Neural cell (in vitro differentiated cells): Measurements from ENCODE around the gene CATSPERD. TPM values are rescaled to one million over a fixed set of nuclear protein-coding genes. Genes with fewer than 3 reads are reported as not detected.

Experiments used
- H2AFZ ChIP-seq: fragments of 200-600, 300-800 bp; sonication (generic), shearing (Covaris generic); 2 replicates; pipeline ENCODE4 v1.6.0; 2014; ENCODE audit warnings: low read depth, mild to moderate bottlenecking, antibody characterized with exemption, low read length, moderate library complexity
- H3F3A ChIP-seq: fragments of 200-600 bp; shearing (Covaris generic); 2 replicates; pipeline ENCODE4 v1.6.1; 2016; ENCODE audit warnings: mild to moderate bottlenecking, moderate library complexity, mixed read lengths, antibody characterized with exemption, low read length; ENCODE audit not compliant: insufficient read depth, poor library complexity, severe bottlenecking
- H3K27ac ChIP-seq: fragments of 200-600, 300-800 bp; sonication (generic), shearing (Covaris generic); 2 replicates; pipeline ENCODE4 v1.5.1; 2014; ENCODE audit warnings: mild to moderate bottlenecking, low read length, moderate library complexity
- H3K27me3 ChIP-seq: fragments of 300-800, 200-600 bp; sonication (generic), shearing (Covaris generic); 2 replicates; pipeline ENCODE4 v1.6.0; 2014; ENCODE audit warnings: mild to moderate bottlenecking, low read depth, low read length, moderate library complexity; ENCODE audit not compliant: insufficient read depth
- H3K36me3 ChIP-seq: fragments of 300-800, 200-600 bp; sonication (generic), shearing (Covaris generic); 2 replicates; pipeline ENCODE4 v1.5.1; 2014; ENCODE audit warnings: mild to moderate bottlenecking, antibody characterized with exemption, low read length, moderate library complexity; ENCODE audit not compliant: insufficient read depth
- H3K4me2 ChIP-seq: fragments of 300-800, 200-600 bp; sonication (generic), shearing (Covaris generic); 2 replicates; pipeline ENCODE4 v1.6.0; 2014; ENCODE audit warnings: mild to moderate bottlenecking, low read length
- H3K4me3 ChIP-seq: fragments of 300-800, 200-600 bp; sonication (generic), shearing (Covaris generic); 2 replicates; pipeline ENCODE4 v1.5.1; 2014; ENCODE audit warnings: mild to moderate bottlenecking, low read length, moderate library complexity
- H3K79me2 ChIP-seq: fragments of 200-600 bp; shearing (Covaris generic); replicated peaks from 2 replicates; pipeline ENCODE4 v1.6.0; 2014; ENCODE audit warnings: mild to moderate bottlenecking, low read length, moderate library complexity; ENCODE audit not compliant: insufficient read depth
- H3K9ac ChIP-seq: fragments of 300-800, 200-600 bp; sonication (generic), shearing (Covaris generic); 2 replicates; pipeline ENCODE4 v1.6.1; 2016; ENCODE audit warnings: mild to moderate bottlenecking, low read length, mixed read lengths
- H3K9me2 ChIP-seq: fragments of 200-600 bp; shearing (Covaris generic); 2 replicates; pipeline ENCODE4 v1.6.1; 2016; ENCODE audit warnings: mild to moderate bottlenecking, low read length, mixed read lengths; ENCODE audit not compliant: insufficient read depth
- H3K9me3 ChIP-seq: fragments of 200-600, 300-800 bp; sonication (generic), shearing (Covaris generic); 2 replicates; pipeline ENCODE4 v1.6.1; 2016; ENCODE audit warnings: mild to moderate bottlenecking, mixed run types, low read length, moderate library complexity, mixed read lengths
- H4K20me1 ChIP-seq: fragments of 200-600 bp; shearing (Covaris generic); 2 replicates; pipeline ENCODE4 v1.6.1; 2016; ENCODE audit warnings: mild to moderate bottlenecking, mixed run types; ENCODE audit not compliant: insufficient read depth
- CTCF ChIP-seq: fragments of 450-650 bp; IDR thresholded peaks from 2 replicates; pipeline ENCODE4 v1.5.1; 2014; ENCODE audit warnings: antibody characterized with exemption, mild to moderate bottlenecking, moderate library complexity; ENCODE audit not compliant: poor library complexity, severe bottlenecking
- EP300 ChIP-seq: fragments of 450-650 bp; conservative IDR thresholded peaks from 2 replicates; pipeline ENCODE4 v1.6.1; 2014; ENCODE audit warnings: antibody characterized with exemption, mild to moderate bottlenecking, moderate library complexity; ENCODE audit not compliant: poor library complexity, severe bottlenecking
- EZH2 ChIP-seq: fragments of 200-600, 300-800 bp; shearing (Covaris generic), sonication (generic); IDR thresholded peaks from 2 replicates; pipeline ENCODE4 v1.6.1; 2014; ENCODE audit warnings: antibody characterized with exemption, low read length, borderline replicate concordance, mild to moderate bottlenecking; ENCODE audit not compliant: insufficient read depth, poor library complexity, severe bottlenecking
- MXI1 ChIP-seq: fragments of 450-650 bp; conservative IDR thresholded peaks from 2 replicates; pipeline ENCODE4 v1.6.1; 2014; ENCODE audit warnings: antibody characterized with exemption, mild to moderate bottlenecking; ENCODE audit not compliant: poor library complexity, severe bottlenecking
- POLR2AphosphoS5 ChIP-seq: IDR thresholded peaks from 2 replicates; pipeline ENCODE4 v1.6.1; 2012
- RAD21 ChIP-seq: fragments of 450-650 bp; conservative IDR thresholded peaks from 2 replicates; pipeline ENCODE4 v1.6.1; 2014; ENCODE audit warnings: antibody characterized with exemption, mild to moderate bottlenecking, moderate library complexity
- REST ChIP-seq: IDR thresholded peaks from 2 replicates; pipeline ENCODE4 v1.6.1; 2012; ENCODE audit warnings: borderline replicate concordance
- SMC3 ChIP-seq: fragments of 450-650 bp; conservative IDR thresholded peaks from 2 replicates; pipeline ENCODE4 v1.6.1; 2014; ENCODE audit warnings: antibody characterized with exemption, mild to moderate bottlenecking, moderate library complexity; ENCODE audit not compliant: poor library complexity
- TAF1 ChIP-seq: IDR thresholded peaks from 2 replicates; pipeline ENCODE4 v1.6.1; 2012; ENCODE audit warnings: low read depth
- polyA plus RNA-seq: library from polyadenylated mRNA; depleted of rRNA; stranded (reverse); fragments of >200 nt; gene quantifications from 2 replicates; pipeline ENCODE4 v1.2.3, GENCODE V29; 2014

The CATSPERD gene
- polyA plus RNA-seq, 1 donor from 2014 or later: not detected

- Histone ChIP-seq H3K9me2 (no peaks in the 10 kb centered on the region), H3K9ac (no peak overlapping the region), H3K36me3 (no peaks in the 10 kb centered on the region), H3F3A (no peaks in the 10 kb centered on the region), H3K27me3 (peaks cover 14% of the 10 kb centered on the region), H3K79me2 (no peaks in the 10 kb centered on the region), H3K27ac (no peak overlapping the region), H3K4me3 (no peak overlapping the region), H2AFZ (no peak overlapping the region), H3K4me2 (no peak overlapping the region), H3K9me3 (no peaks in the 10 kb centered on the region), H4K20me1 (no peaks in the 10 kb centered on the region)
- TF ChIP-seq CTCF: no peak
- no peak for TF ChIP-seq POLR2AphosphoS5
- TF ChIP-seq TAF1: no peak
- no peak for TF ChIP-seq RAD21
- no peak for TF ChIP-seq MXI1
- TF ChIP-seq SMC3: no peak
- TF ChIP-seq REST: no peak
- no peak for TF ChIP-seq EP300
- no peak for TF ChIP-seq EZH2
Observed at GRCh38 chr19:5799247-5800241, 79.1 kb downstream of the CATSPERD start.

GRCh38 chr19:5800361-5801270 lies 80.2 kb downstream of the CATSPERD start:
- Histone ChIP-seq H3K27ac (no peak overlapping the region), H4K20me1 (no peaks in the 10 kb centered on the region), H3K36me3 (no peaks in the 10 kb centered on the region), H3K4me2 (no peak overlapping the region), H3K9me3 (no peaks in the 10 kb centered on the region), H2AFZ (no peak overlapping the region), H3K4me3 (no peak overlapping the region), H3F3A (no peaks in the 10 kb centered on the region), H3K9ac (no peak overlapping the region), H3K79me2 (no peaks in the 10 kb centered on the region), H3K27me3 (peaks cover 19% of the 10 kb centered on the region), H3K9me2 (no peaks in the 10 kb centered on the region)
- TF ChIP-seq CTCF: no peak
